OCI-LY1 (cell line): ENCODE data around the gene AMPD3.

Source experiments
- H2AFZ ChIP-seq: fragments of 200-600 bp; sonication (generic), shearing (Covaris generic); 2 replicates; pipeline ENCODE4 v1.6.0; 2014; ENCODE audit warnings: antibody characterized with exemption, mild to moderate bottlenecking, low read length
- H3F3A ChIP-seq: fragments of 200-600 bp; sonication (generic), shearing (Covaris generic); 2 replicates; pipeline ENCODE4 v1.6.0; 2014; ENCODE audit warnings: mild to moderate bottlenecking, antibody characterized with exemption, low read length, moderate library complexity; ENCODE audit not compliant: insufficient read depth
- H3K27ac ChIP-seq: fragments of 200-600 bp; sonication (generic); 2 replicates; pipeline ENCODE4 v1.5.1; 2014; ENCODE audit warnings: low read length, mixed run types, mild to moderate bottlenecking, low read depth; ENCODE audit not compliant: poor library complexity, severe bottlenecking
- H3K27me3 ChIP-seq: fragments of 200-600 bp; sonication (generic); 2 replicates; pipeline ENCODE4 v1.6.0; 2014; ENCODE audit warnings: antibody characterized with exemption, mild to moderate bottlenecking, low read length, moderate library complexity; ENCODE audit not compliant: insufficient read depth
- H3K36me3 ChIP-seq: fragments of 200-600 bp; sonication (generic); 2 replicates; pipeline ENCODE4 v1.6.1; 2014; ENCODE audit warnings: mild to moderate bottlenecking, antibody characterized with exemption, low read length, moderate library complexity, mixed read lengths; ENCODE audit not compliant: insufficient read depth
- H3K4me1 ChIP-seq: fragments of 200-600 bp; sonication (generic); 2 replicates; pipeline ENCODE4 v1.5.1; 2014; ENCODE audit warnings: mild to moderate bottlenecking, low read length, moderate library complexity; ENCODE audit not compliant: insufficient read depth, severe bottlenecking
- H3K4me2 ChIP-seq: fragments of 200-600 bp; sonication (generic), shearing (Covaris generic); 2 replicates; pipeline ENCODE4 v1.6.1; 2014; ENCODE audit warnings: low read length
- H3K4me3 ChIP-seq: fragments of 200-600 bp; sonication (generic); 2 replicates; pipeline ENCODE4 v1.5.1; 2014; ENCODE audit warnings: low read length, low read depth, mild to moderate bottlenecking, mixed read lengths; ENCODE audit not compliant: poor library complexity, severe bottlenecking
- H3K79me2 ChIP-seq: fragments of 200-600 bp; shearing (Covaris generic); 2 replicates; pipeline ENCODE4 v1.6.1; 2016; ENCODE audit warnings: mixed run types, low read length, mixed read lengths; ENCODE audit not compliant: insufficient read depth
- H3K9ac ChIP-seq: fragments of 200-600 bp; sonication (generic), shearing (Covaris generic); 2 replicates; pipeline ENCODE4 v1.6.1; 2014; ENCODE audit warnings: mild to moderate bottlenecking, low read length, mixed read lengths
- H3K9me2 ChIP-seq: fragments of 200-600 bp; sonication (generic), shearing (Covaris generic); 2 replicates; pipeline ENCODE4 v1.6.1; 2014; ENCODE audit warnings: low read depth, mild to moderate bottlenecking, low read length, mixed read lengths
- H3K9me3 ChIP-seq: fragments of 200-600 bp; shearing (Covaris generic); 2 replicates; pipeline ENCODE4 v1.6.1; 2014; ENCODE audit warnings: low read length, mixed read lengths
- H4K20me1 ChIP-seq: fragments of 200-600 bp; sonication (generic), shearing (Covaris generic); 2 replicates; pipeline ENCODE4 v1.6.0; 2016; ENCODE audit warnings: mild to moderate bottlenecking, low read length; ENCODE audit not compliant: insufficient read depth
- CTCF ChIP-seq: fragments of 200-600 bp; sonication (generic), shearing (Covaris generic); IDR thresholded peaks from 2 replicates; pipeline ENCODE4 v1.5.1; 2017; ENCODE audit warnings: mild to moderate bottlenecking, antibody characterized with exemption, low read length, moderate library complexity, mixed read lengths
- EZH2 ChIP-seq: fragments of 200-600 bp; sonication (generic), shearing (Covaris generic); IDR thresholded peaks from 2 replicates; pipeline ENCODE4 v1.8.0; 2017; ENCODE audit warnings: borderline replicate concordance, mixed run types, mild to moderate bottlenecking, antibody characterized with exemption, low read length, moderate library complexity, mixed read lengths

AMPD3 gene

DNA sequence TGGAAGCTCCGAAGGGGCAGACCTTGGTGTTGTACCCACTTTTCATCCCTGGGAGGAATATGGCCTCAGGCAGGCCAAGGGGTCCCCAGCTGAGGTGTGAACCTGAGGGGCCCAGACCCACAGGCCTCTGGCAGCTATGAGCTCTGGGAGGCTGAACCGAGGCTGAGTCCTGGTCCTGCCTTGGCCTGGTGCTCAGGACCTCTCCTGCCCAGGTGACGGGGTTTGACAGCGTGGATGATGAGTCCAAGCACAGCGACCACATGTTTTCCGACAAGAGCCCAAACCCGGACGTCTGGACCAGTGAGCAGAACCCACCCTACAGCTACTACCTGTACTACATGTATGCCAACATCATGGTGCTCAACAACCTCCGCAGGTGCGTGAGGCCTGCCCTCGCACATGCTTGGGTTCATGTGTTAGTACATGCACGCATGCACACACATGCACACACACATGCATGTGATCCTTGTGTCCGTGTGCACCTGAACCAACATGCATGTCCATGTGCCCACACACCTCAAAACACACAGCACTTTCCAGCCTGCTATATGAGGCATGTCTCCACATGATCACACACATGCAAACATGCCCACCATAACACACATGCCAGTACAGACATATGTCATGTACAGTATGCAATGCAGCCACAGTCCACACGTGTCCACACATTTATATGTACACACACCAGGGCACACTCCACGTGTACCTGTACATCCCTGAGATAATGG is 45.0 kb downstream of the AMPD3 start:
- H3K4me1 ChIP-seq: no peaks in the 10 kb centered on the region
- H3K4me3 ChIP-seq: no peak overlapping the region
- H3K79me2 ChIP-seq: no peaks in the 10 kb centered on the region
- TF ChIP-seq CTCF (no peak), EZH2 (no peak)
- no peak overlapping the region for H3K27ac ChIP-seq
- no peaks in the 10 kb centered on the region for H4K20me1 ChIP-seq
- H3K9me2 ChIP-seq: no peaks in the 10 kb centered on the region
- no peaks in the 10 kb centered on the region for H3F3A ChIP-seq
- H3K27me3 ChIP-seq: no peaks in the 10 kb centered on the region
- H2AFZ ChIP-seq: no peak overlapping the region
- no peak overlapping the region for H3K9ac ChIP-seq
- H3K36me3 ChIP-seq: peaks cover 72% of the 10 kb centered on the region; the same call in 1 of the 2 replicates
- no peaks in the 10 kb centered on the region for H3K9me3 ChIP-seq
- no peak overlapping the region for H3K4me2 ChIP-seq

DNA sequence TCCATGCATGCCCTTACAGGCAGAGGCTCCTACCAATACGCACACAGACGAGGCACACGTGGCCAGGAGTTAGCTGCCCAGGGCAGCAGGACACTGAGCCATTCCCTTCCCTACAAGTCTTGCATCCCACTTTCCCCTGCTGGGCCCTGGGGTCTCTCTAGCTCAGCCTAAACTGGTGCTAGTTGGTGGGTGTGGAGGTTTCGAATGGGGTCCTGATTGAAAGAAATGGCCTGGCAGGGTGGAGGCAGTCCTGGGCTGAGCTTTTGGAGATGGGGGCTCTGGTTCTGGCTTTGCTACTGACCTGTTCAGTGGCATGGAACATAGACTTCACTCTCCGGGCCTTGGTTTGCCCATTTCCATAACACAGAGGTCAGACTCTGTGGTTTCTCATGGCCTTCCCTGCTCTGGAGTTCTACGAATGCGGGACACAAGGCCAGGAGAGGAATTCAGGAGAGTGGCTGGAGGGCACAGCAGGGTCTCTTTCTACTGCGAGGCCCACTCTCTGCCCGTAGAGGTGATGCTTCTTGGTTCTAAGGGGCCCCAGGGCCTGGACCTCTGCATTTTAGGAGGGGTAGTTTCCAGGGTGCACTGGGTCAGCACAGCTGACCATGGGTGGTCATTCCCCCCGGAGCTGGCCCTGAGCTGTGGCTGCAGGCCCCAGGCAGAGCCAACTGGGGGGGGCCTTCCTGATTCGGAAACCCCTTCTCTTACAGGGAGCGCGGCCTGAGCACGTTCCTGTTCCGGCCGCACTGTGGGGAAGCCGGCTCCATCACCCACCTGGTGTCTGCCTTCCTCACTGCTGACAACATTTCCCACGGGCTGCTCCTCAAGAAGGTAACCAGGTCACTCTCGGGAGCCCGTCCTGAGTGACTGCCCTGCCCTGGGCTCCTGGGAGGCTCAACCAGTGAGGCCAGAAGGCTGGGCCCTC is 46.0 kb downstream of the AMPD3 start:
- H3F3A ChIP-seq: no peaks in the 10 kb centered on the region

More for the DNA sequence above, 46.0 kb downstream of the AMPD3 start:
- no peaks in the 10 kb centered on the region for H4K20me1 ChIP-seq
- TF ChIP-seq EZH2 (no peak), CTCF (no peak)
- peaks cover 70% of the 10 kb centered on the region; the same call in 1 of the 2 replicates for H3K36me3 ChIP-seq
- no peaks in the 10 kb centered on the region for H3K4me1 ChIP-seq
- H3K9me3 ChIP-seq: no peaks in the 10 kb centered on the region
- no peaks in the 10 kb centered on the region for H3K27me3 ChIP-seq
- H3K9me2 ChIP-seq: no peaks in the 10 kb centered on the region
- no peak overlapping the region for H3K27ac ChIP-seq
- H3K79me2 ChIP-seq: no peaks in the 10 kb centered on the region
- H2AFZ ChIP-seq: no peak overlapping the region
- H3K4me3 ChIP-seq: no peak overlapping the region
- H3K4me2 ChIP-seq: no peak overlapping the region
- no peak overlapping the region for H3K9ac ChIP-seq
